DOHH2 (cell line): Measurements from ENCODE around the gene AAMP.

Experiments used
- CTCF ChIP-seq: fragments of 200-600 bp; sonication (generic); IDR thresholded peaks from one replicate; pipeline ENCODE4 v1.5.1; 2014; ENCODE audit warnings: antibody characterized with exemption, mild to moderate bottlenecking, low read depth, low read length; ENCODE audit not compliant: poor library complexity, severe bottlenecking
- EZH2phosphoT487 ChIP-seq: fragments of 200-600 bp; sonication (generic); IDR thresholded peaks from 2 replicates; pipeline ENCODE4 v1.6.1; 2017; ENCODE audit warnings: borderline replicate concordance, mild to moderate bottlenecking, antibody characterized with exemption, low read length, moderate library complexity, mixed read lengths

- TF ChIP-seq CTCF (no peak), EZH2phosphoT487 (no peak)
Observed at GRCh38 chr2:218282173-218282991, 12.4 kb upstream of the AAMP start.
